B cell (primary cell): ENCODE data around the gene COPZ1.

Experiments used
- EZH2 ChIP-seq: IDR thresholded peaks from 2 replicates; pipeline ENCODE4 v1.6.1; 2012; ENCODE audit warnings: borderline replicate concordance, low read depth, mild to moderate bottlenecking, moderate library complexity, low read length; ENCODE audit not compliant: insufficient read depth, poor library complexity, severe bottlenecking
- TF ChIP-seq, protein P1 (sequence below): fragments of 200-600 bp; IDR thresholded peaks from one replicate; pipeline ENCODE4 v1.8.0; 2022; ENCODE audit warnings: antibody characterized with exemption, mild to moderate bottlenecking

DNA sequence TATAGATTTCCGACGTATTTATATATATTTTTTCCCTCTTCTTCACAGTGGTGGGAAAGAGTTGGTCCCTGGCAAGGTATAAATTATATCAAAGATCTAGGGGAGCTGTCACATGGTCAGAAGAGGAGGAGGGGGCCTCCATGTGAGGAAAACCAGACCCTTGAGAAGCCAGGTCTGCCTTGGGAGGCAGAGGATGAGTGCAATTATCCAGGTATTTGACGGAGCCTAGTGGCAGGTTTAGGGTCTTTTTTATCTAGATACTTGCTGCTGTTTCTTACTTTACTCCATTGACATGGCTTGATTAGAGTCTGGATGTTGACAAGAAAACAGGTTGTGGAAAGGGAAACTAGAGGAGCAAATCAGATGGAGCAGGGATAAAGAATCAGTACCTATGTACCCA is 5.5 kb downstream of the COPZ1 start:
- no peak for TF ChIP-seq EZH2
- TF ChIP-seq, protein P1, sequence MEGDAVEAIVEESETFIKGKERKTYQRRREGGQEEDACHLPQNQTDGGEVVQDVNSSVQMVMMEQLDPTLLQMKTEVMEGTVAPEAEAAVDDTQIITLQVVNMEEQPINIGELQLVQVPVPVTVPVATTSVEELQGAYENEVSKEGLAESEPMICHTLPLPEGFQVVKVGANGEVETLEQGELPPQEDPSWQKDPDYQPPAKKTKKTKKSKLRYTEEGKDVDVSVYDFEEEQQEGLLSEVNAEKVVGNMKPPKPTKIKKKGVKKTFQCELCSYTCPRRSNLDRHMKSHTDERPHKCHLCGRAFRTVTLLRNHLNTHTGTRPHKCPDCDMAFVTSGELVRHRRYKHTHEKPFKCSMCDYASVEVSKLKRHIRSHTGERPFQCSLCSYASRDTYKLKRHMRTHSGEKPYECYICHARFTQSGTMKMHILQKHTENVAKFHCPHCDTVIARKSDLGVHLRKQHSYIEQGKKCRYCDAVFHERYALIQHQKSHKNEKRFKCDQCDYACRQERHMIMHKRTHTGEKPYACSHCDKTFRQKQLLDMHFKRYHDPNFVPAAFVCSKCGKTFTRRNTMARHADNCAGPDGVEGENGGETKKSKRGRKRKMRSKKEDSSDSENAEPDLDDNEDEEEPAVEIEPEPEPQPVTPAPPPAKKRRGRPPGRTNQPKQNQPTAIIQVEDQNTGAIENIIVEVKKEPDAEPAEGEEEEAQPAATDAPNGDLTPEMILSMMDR, result no peak
